OCI-LY7 (cell line): ENCODE data around the gene PDYN.

Source experiments
- EZH2phosphoT487 ChIP-seq: fragments of 200-600 bp; sonication (generic); IDR thresholded peaks from 2 replicates; pipeline ENCODE4 v1.6.1; 2018; ENCODE audit warnings: low read depth, borderline replicate concordance, mild to moderate bottlenecking, mixed run types, antibody characterized with exemption, low read length, moderate library complexity, mixed read lengths
- TF ChIP-seq, protein P1 (sequence below): fragments of 200-600 bp; sonication (generic); conservative IDR thresholded peaks from 2 replicates; pipeline ENCODE4 v1.5.1; 2014; ENCODE audit warnings: mild to moderate bottlenecking, antibody characterized with exemption, low read length, moderate library complexity, mixed read lengths

DNA sequence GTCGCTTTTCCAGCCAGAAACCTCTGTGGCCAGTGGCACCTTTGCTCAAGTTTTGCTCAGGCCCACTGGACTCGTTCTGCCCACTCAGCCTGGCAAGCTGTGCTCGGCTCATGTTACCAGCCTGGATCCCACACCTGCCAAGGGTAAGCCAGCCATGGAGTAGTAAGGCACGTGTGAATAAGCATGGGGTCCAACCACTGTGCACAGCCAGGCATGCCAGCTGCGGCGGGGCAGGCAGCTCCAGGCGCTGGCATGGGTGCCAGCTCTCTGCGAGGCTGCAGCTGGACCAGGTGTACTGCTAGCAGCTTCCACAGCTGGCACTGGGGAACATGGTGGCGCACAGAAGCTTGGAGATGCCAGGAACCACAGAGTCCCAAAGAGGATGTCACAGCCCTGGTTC lies 32.1 kb upstream of the PDYN start:
- TF ChIP-seq, protein P1, sequence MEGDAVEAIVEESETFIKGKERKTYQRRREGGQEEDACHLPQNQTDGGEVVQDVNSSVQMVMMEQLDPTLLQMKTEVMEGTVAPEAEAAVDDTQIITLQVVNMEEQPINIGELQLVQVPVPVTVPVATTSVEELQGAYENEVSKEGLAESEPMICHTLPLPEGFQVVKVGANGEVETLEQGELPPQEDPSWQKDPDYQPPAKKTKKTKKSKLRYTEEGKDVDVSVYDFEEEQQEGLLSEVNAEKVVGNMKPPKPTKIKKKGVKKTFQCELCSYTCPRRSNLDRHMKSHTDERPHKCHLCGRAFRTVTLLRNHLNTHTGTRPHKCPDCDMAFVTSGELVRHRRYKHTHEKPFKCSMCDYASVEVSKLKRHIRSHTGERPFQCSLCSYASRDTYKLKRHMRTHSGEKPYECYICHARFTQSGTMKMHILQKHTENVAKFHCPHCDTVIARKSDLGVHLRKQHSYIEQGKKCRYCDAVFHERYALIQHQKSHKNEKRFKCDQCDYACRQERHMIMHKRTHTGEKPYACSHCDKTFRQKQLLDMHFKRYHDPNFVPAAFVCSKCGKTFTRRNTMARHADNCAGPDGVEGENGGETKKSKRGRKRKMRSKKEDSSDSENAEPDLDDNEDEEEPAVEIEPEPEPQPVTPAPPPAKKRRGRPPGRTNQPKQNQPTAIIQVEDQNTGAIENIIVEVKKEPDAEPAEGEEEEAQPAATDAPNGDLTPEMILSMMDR = no peak
- TF ChIP-seq EZH2phosphoT487 = no peak
